HG03280 (cell line): Measurements from ENCODE around the gene EP300.
"Not testable (repeated sequence)": the region's sequence is repeated elsewhere in the genome, so short reads cannot be mapped to it uniquely, and the experiment has no call there.

Source experiments
- ATAC-seq: cut with Tn5 transposase; IDR thresholded peaks from one replicate; pipeline ENCODE4 v1.9.1; 2021; ENCODE audit warnings: mild to moderate bottlenecking, moderate library complexity; ENCODE audit not compliant: unreplicated experiment

EP300 gene

GRCh38 chr22:41078931-41079330 is 13.5 kb upstream of the EP300 start:
- ATAC-seq: no peak

- ATAC-seq: no peak
These were observed 6.5 kb upstream of the EP300 start for GRCh38 chr22:41085842-41086241.

- peak; percentile 78 for ATAC-seq
These were observed 1.0 kb upstream of the EP300 start for GRCh38 chr22:41091132-41092022.

GRCh38 chr22:41092847-41093411 is 537 bp downstream of the EP300 start:
- no peak for ATAC-seq

- ATAC-seq: no peak
These were observed 1.7 kb downstream of the EP300 start for GRCh38 chr22:41094041-41094593.

- ATAC-seq: no peak
These were observed 4.0 kb downstream of the EP300 start for GRCh38 chr22:41096391-41096790.

- ATAC-seq: no peak
These were observed 4.4 kb downstream of the EP300 start for GRCh38 chr22:41096841-41097240.

- ATAC-seq: no peak
These were observed 6.6 kb downstream of the EP300 start for GRCh38 chr22:41099036-41099435.

- no peak for ATAC-seq
These were observed 14.0 kb downstream of the EP300 start for GRCh38 chr22:41106122-41106968.

- ATAC-seq: not testable (repeated sequence)
These were observed 14.6 kb downstream of the EP300 start for GRCh38 chr22:41106969-41107325.

- ATAC-seq: no peak
These were observed 18.6 kb downstream of the EP300 start for GRCh38 chr22:41110968-41111367.

GRCh38 chr22:41116342-41116741 is 23.9 kb downstream of the EP300 start:
- no peak for ATAC-seq

- no peak for ATAC-seq
These were observed 25.0 kb downstream of the EP300 start for GRCh38 chr22:41117127-41117965.

- ATAC-seq: no peak
These were observed 30.8 kb downstream of the EP300 start for GRCh38 chr22:41123151-41123550.

GRCh38 chr22:41124086-41124485 is 31.7 kb downstream of the EP300 start:
- ATAC-seq: no peak

GRCh38 chr22:41127451-41127850 is 35.1 kb downstream of the EP300 start:
- no peak for ATAC-seq

- no peak for ATAC-seq
These were observed 36.2 kb downstream of the EP300 start for GRCh38 chr22:41128606-41129005.

- ATAC-seq: no peak
These were observed 40.2 kb downstream of the EP300 start for GRCh38 chr22:41132550-41132949.

- no peak for ATAC-seq
These were observed 48.1 kb downstream of the EP300 start for GRCh38 chr22:41140365-41140957.

GRCh38 chr22:41145921-41146320 is 53.5 kb downstream of the EP300 start:
- not testable (repeated sequence) for ATAC-seq
